ENCODE measurements around the gene SPATA13.
"Not testable (repeated sequence)": the region's sequence is repeated elsewhere in the genome, so short reads cannot be mapped to it uniquely, and the experiment has no call there.

Gene SPATA13

DNA sequence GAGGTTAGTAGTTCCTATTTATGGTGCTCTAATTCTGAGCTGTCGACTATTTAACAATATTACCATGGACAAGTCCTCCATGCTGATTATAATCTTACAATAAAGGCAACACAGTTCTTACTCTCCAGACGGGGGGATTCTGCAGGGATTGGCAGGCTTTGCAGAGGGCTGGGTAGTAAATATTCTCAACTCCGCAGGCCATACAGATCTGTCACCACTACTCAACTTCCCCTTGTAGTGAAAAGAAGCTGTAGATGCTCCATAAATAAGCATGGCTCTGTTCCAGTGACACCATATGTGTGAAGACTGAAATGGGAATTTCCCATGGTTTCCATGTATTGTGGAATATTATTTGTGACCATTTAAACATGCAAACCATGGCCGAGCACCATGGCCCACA is 158.4 kb downstream of the SPATA13 start:
- not testable (repeated sequence) for H3K27ac Mint-ChIP-seq; H3K4me3 Mint-ChIP-seq; H3K4me1 Mint-ChIP-seq (ENCODE audit: low read depth); DNase-seq (ENCODE audit: low spot score); H3K9me3 Mint-ChIP-seq; H3K36me3 Mint-ChIP-seq (ENCODE audit: low read depth); H3K27me3 Mint-ChIP-seq (ENCODE audit: low read depth)

DNA sequence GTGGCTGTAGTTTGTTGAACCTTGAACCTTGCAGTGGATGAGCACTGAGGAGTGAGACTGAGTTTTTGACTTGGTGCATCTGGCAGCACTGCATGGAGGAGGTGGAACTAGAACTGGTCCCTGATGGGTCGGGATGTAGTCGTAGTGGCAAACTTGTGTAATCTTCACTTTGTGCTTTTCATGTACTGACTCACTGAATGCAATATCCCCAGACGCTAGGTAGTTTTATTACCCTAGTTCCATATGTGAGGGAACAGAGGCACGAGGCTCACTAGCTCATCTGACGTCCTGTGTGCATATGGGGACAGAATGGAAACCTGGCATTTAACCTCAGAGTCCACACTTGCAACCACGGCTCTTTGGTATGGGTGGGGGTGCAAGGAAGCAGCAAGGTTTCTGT is 159.1 kb downstream of the SPATA13 start:
- not testable (repeated sequence) for H3K4me1 Mint-ChIP-seq (ENCODE audit: low read depth); H3K9me3 Mint-ChIP-seq; H3K4me3 Mint-ChIP-seq; H3K27ac Mint-ChIP-seq; H3K36me3 Mint-ChIP-seq (ENCODE audit: low read depth); H3K27me3 Mint-ChIP-seq (ENCODE audit: low read depth); DNase-seq (ENCODE audit: low spot score)

DNA sequence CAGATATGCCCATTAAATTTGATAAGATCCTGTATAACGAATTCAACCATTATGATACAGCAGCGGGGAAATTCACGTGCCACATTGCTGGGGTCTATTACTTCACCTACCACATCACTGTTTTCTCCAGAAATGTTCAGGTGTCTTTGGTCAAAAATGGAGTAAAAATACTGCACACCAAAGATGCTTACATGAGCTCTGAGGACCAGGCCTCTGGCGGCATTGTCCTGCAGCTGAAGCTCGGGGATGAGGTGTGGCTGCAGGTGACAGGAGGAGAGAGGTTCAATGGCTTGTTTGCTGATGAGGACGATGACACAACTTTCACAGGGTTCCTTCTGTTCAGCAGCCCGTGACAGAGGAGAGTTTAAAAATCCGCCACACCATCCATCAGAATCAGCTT is 160.9 kb downstream of the SPATA13 start:
- H3K4me3 Mint-ChIP-seq; H3K27ac Mint-ChIP-seq; DNase-seq (ENCODE audit: low spot score); H3K9me3 Mint-ChIP-seq; H3K36me3 Mint-ChIP-seq (ENCODE audit: low read depth); H3K4me1 Mint-ChIP-seq (ENCODE audit: low read depth): not testable (repeated sequence)
- H3K27me3 Mint-ChIP-seq (ENCODE audit: low read depth) = peaks cover 26% of the 10 kb centered on the region

- DNase-seq (ENCODE audit: low spot score); H3K9me3 Mint-ChIP-seq; H3K36me3 Mint-ChIP-seq (ENCODE audit: low read depth); H3K27ac Mint-ChIP-seq; H3K4me3 Mint-ChIP-seq; H3K4me1 Mint-ChIP-seq (ENCODE audit: low read depth): not testable (repeated sequence)
- H3K27me3 Mint-ChIP-seq (ENCODE audit: low read depth) = peaks cover 33% of the 10 kb centered on the region
Measured at GRCh38 chr13:24322470-24322869, 161.9 kb downstream of the SPATA13 start.

- Mint-ChIP-seq H3K27me3 (ENCODE audit: low read depth) (peaks cover 38% of the 10 kb centered on the region), H3K27ac (no peak overlapping the region), H3K36me3 (ENCODE audit: low read depth) (no peaks in the 10 kb centered on the region), H3K4me3 (no peak overlapping the region), H3K9me3 (no peaks in the 10 kb centered on the region), H3K4me1 (ENCODE audit: low read depth) (no peaks in the 10 kb centered on the region)
- no peak for DNase-seq (ENCODE audit: low spot score)
Measured at GRCh38 chr13:24323036-24323738, 162.7 kb downstream of the SPATA13 start.

GRCh38 chr13:24323739-24324075 is 163.2 kb downstream of the SPATA13 start:
- no peaks in the 10 kb centered on the region for H3K36me3 Mint-ChIP-seq (ENCODE audit: low read depth)

GRCh38 chr13:24327598-24327997 is 167.1 kb downstream of the SPATA13 start:
- H3K9me3 Mint-ChIP-seq; H3K4me3 Mint-ChIP-seq; H3K36me3 Mint-ChIP-seq (ENCODE audit: low read depth); H3K27ac Mint-ChIP-seq; DNase-seq (ENCODE audit: low spot score); H3K4me1 Mint-ChIP-seq (ENCODE audit: low read depth): not testable (repeated sequence)
- H3K27me3 Mint-ChIP-seq (ENCODE audit: low read depth) = peaks cover 61% of the 10 kb centered on the region

More at GRCh38 chr13:24323739-24324075, 163.2 kb downstream of the SPATA13 start:
- H3K4me1 Mint-ChIP-seq (ENCODE audit: low read depth) = no peaks in the 10 kb centered on the region
- no peak overlapping the region for H3K4me3 Mint-ChIP-seq
- H3K27ac Mint-ChIP-seq = no peak overlapping the region
- H3K27me3 Mint-ChIP-seq (ENCODE audit: low read depth) = peaks cover 44% of the 10 kb centered on the region
- H3K9me3 Mint-ChIP-seq = no peaks in the 10 kb centered on the region
- no peak for DNase-seq (ENCODE audit: low spot score)

DNA sequence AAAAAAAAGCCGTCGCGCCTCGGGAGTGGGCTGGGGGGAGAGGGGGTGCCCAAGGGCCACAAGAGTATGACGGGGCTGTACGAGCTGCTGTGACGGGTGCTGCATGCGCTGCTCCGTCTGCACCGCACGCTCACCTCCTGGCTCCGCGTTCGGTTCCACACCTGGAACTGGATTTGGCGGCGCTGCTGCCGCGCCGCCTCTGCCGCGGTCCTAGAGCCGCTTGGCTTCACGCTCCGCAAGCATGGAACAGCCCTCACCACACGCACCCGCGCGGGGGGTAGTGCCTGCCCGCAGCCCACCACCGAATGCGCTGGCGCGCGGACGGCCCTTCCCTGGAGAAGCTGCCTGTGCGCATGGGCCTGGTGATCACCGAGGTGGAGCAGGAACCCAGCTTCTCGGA is 167.6 kb downstream of the SPATA13 start:
- H3K4me1 Mint-ChIP-seq (ENCODE audit: low read depth) = no peaks in the 10 kb centered on the region
- peaks cover 64% of the 10 kb centered on the region for H3K27me3 Mint-ChIP-seq (ENCODE audit: low read depth)
- no peaks in the 10 kb centered on the region for H3K36me3 Mint-ChIP-seq (ENCODE audit: low read depth)
- no peak overlapping the region for H3K4me3 Mint-ChIP-seq
- DNase-seq (ENCODE audit: low spot score) = no peak
- no peak overlapping the region for H3K27ac Mint-ChIP-seq
- H3K9me3 Mint-ChIP-seq = no peaks in the 10 kb centered on the region

DNA sequence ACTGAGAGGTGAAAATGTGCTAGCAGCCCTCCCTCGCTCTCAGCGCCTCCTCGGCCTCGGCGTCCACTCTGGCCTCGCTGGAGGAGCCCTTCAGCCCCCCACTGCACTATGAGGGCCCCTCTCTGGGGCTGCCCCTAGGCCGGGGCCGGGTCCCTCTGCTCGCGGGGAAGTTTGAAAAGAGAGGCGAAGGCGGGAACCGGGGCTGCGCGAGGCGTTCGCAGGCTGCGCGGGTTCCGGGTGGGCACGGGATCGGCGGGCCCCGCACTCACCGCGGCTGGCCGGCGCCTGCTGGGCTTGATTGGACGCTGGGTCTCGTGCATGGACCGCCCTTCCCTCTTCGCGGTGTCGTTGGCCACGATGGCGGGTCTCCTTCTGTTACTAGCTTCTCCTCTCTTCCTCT is 178.2 kb downstream of the SPATA13 start:
- Mint-ChIP-seq H3K4me1 (ENCODE audit: low read depth) (no peaks in the 10 kb centered on the region), H3K27ac (no peak overlapping the region), H3K36me3 (ENCODE audit: low read depth) (no peaks in the 10 kb centered on the region)

GRCh38 chr13:24339937-24340607 is 179.6 kb downstream of the SPATA13 start:
- Mint-ChIP-seq H3K9me3 (no peaks in the 10 kb centered on the region), H3K27ac (no peak overlapping the region), H3K36me3 (ENCODE audit: low read depth) (no peaks in the 10 kb centered on the region), H3K27me3 (ENCODE audit: low read depth) (peaks cover 19% of the 10 kb centered on the region), H3K4me3 (no peak overlapping the region), H3K4me1 (ENCODE audit: low read depth) (no peaks in the 10 kb centered on the region)
- no peak for DNase-seq (ENCODE audit: low spot score)

More for the DNA sequence above, 178.2 kb downstream of the SPATA13 start:
- Mint-ChIP-seq H3K9me3 (no peaks in the 10 kb centered on the region), H3K4me3 (no peak overlapping the region), H3K27me3 (ENCODE audit: low read depth) (peaks cover 23% of the 10 kb centered on the region)
- DNase-seq (ENCODE audit: low spot score) = no peak

GRCh38 chr13:24340608-24340955 is 180.1 kb downstream of the SPATA13 start:
- peaks cover 19% of the 10 kb centered on the region for H3K27me3 Mint-ChIP-seq (ENCODE audit: low read depth)
- no peak for DNase-seq (ENCODE audit: low spot score)
- no peaks in the 10 kb centered on the region for H3K9me3 Mint-ChIP-seq
- H3K36me3 Mint-ChIP-seq (ENCODE audit: low read depth) = no peaks in the 10 kb centered on the region
- no peaks in the 10 kb centered on the region for H3K4me1 Mint-ChIP-seq (ENCODE audit: low read depth)
- no peak overlapping the region for H3K27ac Mint-ChIP-seq
- no peak overlapping the region for H3K4me3 Mint-ChIP-seq

- Mint-ChIP-seq H3K9me3 (no peaks in the 10 kb centered on the region), H3K27ac (no peak overlapping the region), H3K27me3 (ENCODE audit: low read depth) (peaks cover 20% of the 10 kb centered on the region), H3K36me3 (ENCODE audit: low read depth) (no peaks in the 10 kb centered on the region), H3K4me1 (ENCODE audit: low read depth) (no peaks in the 10 kb centered on the region), H3K4me3 (no peak overlapping the region)
- DNase-seq (ENCODE audit: low spot score) = no peak
Measured at GRCh38 chr13:24341439-24341838, 180.9 kb downstream of the SPATA13 start.

- H3K9me3 Mint-ChIP-seq = no peaks in the 10 kb centered on the region
- H3K27me3 Mint-ChIP-seq (ENCODE audit: low read depth) = peaks cover 18% of the 10 kb centered on the region
- DNase-seq (ENCODE audit: low spot score) = no peak
- H3K4me1 Mint-ChIP-seq (ENCODE audit: low read depth) = no peaks in the 10 kb centered on the region
- H3K27ac Mint-ChIP-seq = no peak overlapping the region
- no peak overlapping the region for H3K4me3 Mint-ChIP-seq
- H3K36me3 Mint-ChIP-seq (ENCODE audit: low read depth) = no peaks in the 10 kb centered on the region
Measured at GRCh38 chr13:24348385-24348784, 187.9 kb downstream of the SPATA13 start.

- Mint-ChIP-seq H3K27me3 (ENCODE audit: low read depth) (peaks cover 13% of the 10 kb centered on the region), H3K36me3 (ENCODE audit: low read depth) (no peaks in the 10 kb centered on the region), H3K4me3 (no peak overlapping the region), H3K27ac (no peak overlapping the region), H3K4me1 (ENCODE audit: low read depth) (no peaks in the 10 kb centered on the region), H3K9me3 (no peaks in the 10 kb centered on the region)
- DNase-seq (ENCODE audit: low spot score) = no peak
Measured at GRCh38 chr13:24348797-24349515, 188.4 kb downstream of the SPATA13 start.

All from T-helper 2 cell treated with Interferon-gamma antibody and Interleukin-4, amounts not matched to agents 5 μg/mL and 100 μg/mL, for 36 hours (primary cell).